Sigmoid colon (tissue), 4 donors: ENCODE results near the gene SOX12.

Experiments
- CTCF ChIP-seq, 4 experiments: fragments of 450-650 bp in 3 of 4; fragments of 200-600 bp in 1 of 4; IDR thresholded peaks; one replicate each; pipeline ENCODE4 v1.5.1; 2016 to 2019; ENCODE audit warnings: antibody characterized with exemption in 4 of 4, mild to moderate bottlenecking in 3 of 4, moderate library complexity in 2 of 4
- EP300 ChIP-seq, 4 donors: sonication (generic); formaldehyde crosslinking; IDR thresholded peaks; one replicate each; pipeline ENCODE4 v1.6.1; 2017; ENCODE audit warnings: antibody characterized with exemption in 4 of 4

- TF ChIP-seq CTCF (IDR thresholded peaks at IDR 0.05) (no peak), EP300 (IDR thresholded peaks at IDR 0.05) (no peak)
Observed at GRCh38 chr20:328975-329695, 3.8 kb downstream of the SOX12 start.
